NCI-H1417 (cell line): ENCODE data around the gene CALY.
"Not testable (repeated sequence)": the region's sequence is repeated elsewhere in the genome, so short reads cannot be mapped to it uniquely, and the experiment has no call there.

ENCODE experiments used
- DNase-seq, 3 experiments: peaks; one replicate each; lab custom pipeline; 2025; lab: John Stamatoyannopoulos, UW

CALY gene

GRCh38 chr10:133329491-133330202 is 7.0 kb downstream of the CALY start:
- peak; percentile 66 to 82 (median 82) for DNase-seq

- DNase-seq, result no peak
These were observed 8.0 kb downstream of the CALY start for GRCh38 chr10:133328358-133329343.

DNA sequence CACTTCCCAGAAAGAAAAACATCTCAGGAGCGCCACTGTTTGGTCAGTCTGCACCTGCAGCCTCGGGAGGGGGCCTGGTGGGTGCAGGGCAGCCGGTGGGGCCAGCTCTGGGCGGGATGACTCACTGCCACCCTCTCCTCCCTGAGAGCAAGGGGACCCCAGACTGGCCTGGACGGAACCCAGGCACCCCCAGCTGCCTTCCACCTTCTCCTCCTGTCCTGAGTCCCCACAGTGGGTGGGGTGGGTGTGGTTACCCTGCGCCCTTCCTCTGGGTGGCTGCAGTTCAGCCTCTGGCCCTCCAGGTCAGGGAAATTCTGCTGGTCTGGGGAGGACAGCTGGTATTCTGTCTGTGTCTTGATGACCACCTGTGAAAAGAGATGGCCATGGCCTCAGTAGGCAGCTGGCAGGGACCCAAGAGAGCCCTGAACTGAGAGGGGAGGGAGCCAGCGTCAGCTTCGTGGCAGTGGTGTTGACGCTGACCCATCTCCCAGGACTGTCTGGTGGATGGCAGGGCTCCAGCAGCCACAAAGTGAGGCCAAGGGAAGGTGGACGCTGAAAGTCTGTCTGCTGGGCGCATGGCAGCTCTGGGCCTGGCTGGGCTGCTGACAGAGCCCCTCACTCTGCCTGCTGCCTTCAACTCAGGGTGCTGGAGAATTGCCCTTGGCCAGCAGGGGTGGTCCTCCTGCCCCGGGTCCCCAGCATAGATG is 8.9 kb downstream of the CALY start:
- DNase-seq, result peak in 1 of 3 experiments; percentile 21

- peak in 1 of 3 experiments; percentile 5 for DNase-seq
These were observed 9.7 kb downstream of the CALY start for GRCh38 chr10:133326745-133327650.

- DNase-seq, result peak in 1 of 3 experiments; percentile 48
These were observed 10.5 kb downstream of the CALY start for GRCh38 chr10:133326223-133326551.

GRCh38 chr10:133325440-133326222 is 11.1 kb downstream of the CALY start:
- DNase-seq, result peak; percentile 20 to 48 (median 40)

GRCh38 chr10:133324857-133325260 is 11.8 kb downstream of the CALY start:
- DNase-seq, result peak in 2 of 3 experiments; percentile 27 to 53

- DNase-seq, result peak; percentile 48 to 75 (median 67)
These were observed 12.4 kb downstream of the CALY start for GRCh38 chr10:133324198-133324792.

- DNase-seq, result not testable (repeated sequence)
These were observed 14.5 kb downstream of the CALY start for GRCh38 chr10:133322064-133322709.

- not testable (repeated sequence) for DNase-seq
These were observed 15.8 kb downstream of the CALY start for GRCh38 chr10:133320852-133321422.

- peak; percentile 65 to 72 (median 68) for DNase-seq
These were observed 18.1 kb downstream of the CALY start for GRCh38 chr10:133318494-133319127.

DNA sequence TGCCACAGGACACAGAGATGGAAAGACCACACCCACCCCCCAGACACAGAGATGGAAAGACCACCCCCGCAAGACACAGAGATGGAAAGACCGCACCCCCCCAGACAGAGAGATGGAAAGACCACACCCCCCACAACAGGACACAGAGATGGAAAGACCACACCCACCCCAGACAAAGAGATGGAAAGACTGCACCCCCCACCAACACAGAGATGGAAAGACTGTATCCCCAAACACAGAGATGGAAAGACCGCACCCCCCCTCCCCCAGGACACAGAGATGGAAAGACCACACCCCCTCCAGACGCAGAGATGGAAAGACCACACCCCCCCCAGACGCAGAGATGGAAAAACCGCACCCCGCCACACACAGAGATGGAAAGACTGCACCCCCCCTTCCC is 20.0 kb downstream of the CALY start:
- no peak for DNase-seq

- no peak for DNase-seq
These were observed 20.4 kb downstream of the CALY start for GRCh38 chr10:133316266-133316665.

- no peak for DNase-seq
These were observed 20.8 kb downstream of the CALY start for GRCh38 chr10:133315847-133316246.

GRCh38 chr10:133314911-133315310 is 21.8 kb downstream of the CALY start:
- no peak for DNase-seq

- DNase-seq, result no peak
These were observed 23.5 kb downstream of the CALY start for GRCh38 chr10:133313192-133313591.

- DNase-seq, result no peak
These were observed 23.9 kb downstream of the CALY start for GRCh38 chr10:133312769-133313145.

DNA sequence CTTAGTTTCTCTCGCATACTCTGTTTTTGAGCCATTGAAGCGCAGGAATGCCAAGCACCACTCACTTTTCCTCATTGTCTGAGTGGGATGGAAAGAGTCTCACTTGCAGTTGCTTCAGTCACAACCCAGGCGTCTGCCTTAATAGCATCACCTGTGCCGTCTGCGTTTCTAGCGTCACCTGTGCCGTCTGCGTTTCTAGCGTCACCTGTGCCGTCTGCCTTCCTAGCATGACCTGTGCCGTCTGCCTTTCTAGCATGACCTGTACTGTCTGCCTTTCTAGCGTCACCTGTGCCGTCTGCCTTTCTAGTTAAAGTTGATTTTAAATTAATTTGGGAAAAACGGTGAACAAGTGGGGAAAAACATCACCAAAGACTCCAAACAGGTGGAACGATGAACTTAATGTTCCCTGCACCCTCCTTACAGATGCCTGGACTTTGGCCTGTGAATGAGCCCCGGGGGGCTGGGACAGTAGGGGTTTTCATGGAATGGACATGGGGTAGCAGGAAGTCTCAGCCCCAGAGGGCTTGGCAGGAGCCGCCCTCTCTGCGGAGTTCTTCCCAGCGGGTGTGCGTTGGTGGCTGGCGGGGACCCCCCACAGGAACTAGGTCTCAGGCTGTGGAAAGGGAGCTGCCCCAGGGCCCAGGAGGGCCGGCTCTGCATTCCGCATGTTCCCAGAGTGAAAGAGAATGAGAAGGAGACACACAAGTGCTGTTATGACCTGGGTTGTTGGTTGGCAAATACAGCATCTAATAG is 24.5 kb downstream of the CALY start:
- no peak for DNase-seq
